K562 (cell line): ENCODE results near the gene DPYSL3. TPM values are rescaled to one million over a fixed set of nuclear protein-coding genes. Genes with fewer than 3 reads are reported as not detected.

Experiments used
- ATAC-seq: fragments of 200-7000 bp; cut with Tn5 transposase; 3 replicates; pipeline ENCODE4 v1.9.1; 2020; ENCODE audit warnings: moderate library complexity
- BruUV-seq: library from RNA; stranded (reverse); fragments of 400-500 nt; replicated peaks from 2 replicates; lab custom pipeline; 2021; lab: Mats Ljungman, UMichigan
- CTCF ChIA-PET: fragments of 300-600 bp; formaldehyde crosslinking; extraction: SDS; loops from one replicate; lab custom pipeline; 2021; ENCODE audit warnings: low intra/inter-chr PET ratio; lab: Yijun Ruan, JAX
- POLR2A ChIA-PET: fragments of 300-600, 350-650 bp; sonication (Branson Sonifier 250); formaldehyde crosslinking; extraction: SDS; loops from one replicate; lab custom pipeline; 2021; ENCODE audit warnings: antibody characterized with exemption, inconsistent platforms; lab: Yijun Ruan, JAX
- DNase-seq, 4 experiments: peaks; one replicate each; pipeline versions ENCODE4 v3.0.0 to v3.0.0-alpha.2; 2011 to 2018; ENCODE audit warnings: low spot score in 3 of 4, mixed read lengths in 3 of 4; ENCODE audit errors: extremely low read depth in 1 of 4
- FAIRE-seq: peaks from 2 replicates; lab custom pipeline; 2011; peaks lifted over from hg19 to GRCh38; lab: Jason Lieb, UNC
- H2AFZ ChIP-seq: 2 replicates; pipeline ENCODE4 v1.6.0; 2011; ENCODE audit warnings: low read depth, low read length, control low read depth, inconsistent platforms
- H3K27ac ChIP-seq: fragments of 200-600 bp; 3 replicates; pipeline ENCODE4 v1.8.0; 2011; ENCODE audit warnings: low read depth, mild to moderate bottlenecking, control low read depth, inconsistent platforms, low read length, moderate library complexity, mixed read lengths; ENCODE audit errors: extremely low read depth
- H3K27me3 ChIP-seq, 2 experiments: fragments of 300-600 bp in 1 of 2; 2 replicates in 1 of 2; 3 replicates in 1 of 2; pipeline versions ENCODE4 v1.6.0 to v1.8.0; 2011; ENCODE audit warnings: inconsistent platforms in 2 of 2, low read length in 2 of 2, mild to moderate bottlenecking in 1 of 2, mixed read lengths in 1 of 2, moderate library complexity in 1 of 2; ENCODE audit not compliant: control insufficient read depth in 2 of 2, insufficient read depth in 2 of 2
- H3K36me3 ChIP-seq: fragments of 300-600 bp; 3 replicates; pipeline ENCODE4 v1.8.0; 2011; ENCODE audit warnings: mild to moderate bottlenecking, low read length, inconsistent platforms; ENCODE audit not compliant: control insufficient read depth, insufficient read depth
- H3K4me1 ChIP-seq, 2 experiments: fragments of 200-600 bp in 1 of 2; replicated peaks in 1 of 2; 2 replicates in 1 of 2; 3 replicates in 1 of 2; pipeline versions ENCODE4 v1.5.1 to v1.8.0; 2011; ENCODE audit warnings: inconsistent platforms in 2 of 2, low read length in 2 of 2, mild to moderate bottlenecking in 1 of 2, mixed read lengths in 1 of 2, moderate library complexity in 1 of 2; ENCODE audit not compliant: control insufficient read depth in 2 of 2, insufficient read depth in 2 of 2
- H3K4me2 ChIP-seq: 2 replicates; pipeline ENCODE4 v1.6.1; 2011; ENCODE audit warnings: low read length, control low read depth, inconsistent platforms, mixed read lengths; ENCODE audit not compliant: insufficient read depth
- H3K4me3 ChIP-seq: fragments of 200-600 bp; sonication (generic), shearing (Covaris generic); 2 replicates; pipeline ENCODE4 v1.5.1; 2016; ENCODE audit warnings: control low read depth, inconsistent platforms
- H3K79me2 ChIP-seq: fragments of 200-600 bp; 3 replicates; pipeline ENCODE4 v1.8.0; 2011; ENCODE audit warnings: low read length, inconsistent platforms; ENCODE audit not compliant: control insufficient read depth, insufficient read depth
- H3K9ac ChIP-seq, 2 experiments: 2 replicates each; pipeline versions ENCODE4 v1.6.0 to v1.6.1; 2011; ENCODE audit warnings: low read depth in 2 of 2, low read length in 2 of 2, control low read depth in 1 of 2, inconsistent platforms in 1 of 2, mild to moderate bottlenecking in 1 of 2, mixed read lengths in 1 of 2; ENCODE audit not compliant: insufficient read depth in 1 of 2
- H3K9me1 ChIP-seq: one replicate; pipeline ENCODE4 v1.6.0; 2011; ENCODE audit warnings: inconsistent platforms, mild to moderate bottlenecking, low read length, moderate library complexity; ENCODE audit not compliant: control insufficient read depth, insufficient read depth
- H3K9me3 ChIP-seq: replicated peaks from 2 replicates; pipeline ENCODE4 v1.5.1; 2011; ENCODE audit warnings: low read depth, low read length, inconsistent platforms; ENCODE audit not compliant: control insufficient read depth, insufficient read depth
- H4K20me1 ChIP-seq: replicated peaks from 2 replicates; pipeline ENCODE4 v1.6.1; 2011; ENCODE audit warnings: low read length, inconsistent platforms, mixed read lengths; ENCODE audit not compliant: control insufficient read depth, insufficient read depth
- ASH1L ChIP-seq: fragments of 450-650 bp; IDR thresholded peaks from 2 replicates; pipeline ENCODE4 v1.6.1; 2018; ENCODE audit warnings: borderline replicate concordance, mild to moderate bottlenecking, low read depth; ENCODE audit not compliant: partially characterized antibody
- GABPB1 ChIP-seq: sonication (generic); formaldehyde crosslinking; IDR thresholded peaks from 2 replicates; pipeline ENCODE4 v1.8.0; 2022; ENCODE audit warnings: mild to moderate bottlenecking, missing genetic modification reagents
- NFE2L1 ChIP-seq: fragments of 450-650 bp; IDR thresholded peaks from 2 replicates; pipeline ENCODE4 v1.6.1; 2016; ENCODE audit warnings: missing genetic modification characterization, low read depth, mild to moderate bottlenecking, missing compliant biosample characterization, moderate library complexity, borderline replicate concordance
- POLR2G ChIP-seq: fragments of 200-400 bp; formaldehyde crosslinking; IDR thresholded peaks from 2 replicates; pipeline ENCODE4 v1.6.1; 2017; ENCODE audit warnings: low read depth, mild to moderate bottlenecking, antibody characterized with exemption, low read length, moderate library complexity
- TCF15 ChIP-seq: fragments of 250-450 bp; sonication (Bioruptor Pico); IDR thresholded peaks from 2 replicates; pipeline ENCODE4 v1.8.0; 2022; ENCODE audit warnings: moderate library complexity, mild to moderate bottlenecking, inconsistent platforms
- ZNF146 ChIP-seq: IDR thresholded peaks from one replicate; pipeline ENCODE4 v1.6.1; 2018; ENCODE audit warnings: missing compliant biosample characterization; ENCODE audit not compliant: unreplicated experiment
- ZNF766 ChIP-seq: fragments of 200-800 bp; sonication (Bioruptor generic); conservative IDR thresholded peaks from 2 replicates; pipeline ENCODE4 v1.6.1; 2016; ENCODE audit warnings: missing genetic modification characterization, missing compliant biosample characterization
- ZNF830 ChIP-seq: fragments of 250-450 bp; sonication (Bioruptor Pico); IDR thresholded peaks from 2 replicates; pipeline ENCODE4 v1.5.0; 2021; ENCODE audit warnings: mild to moderate bottlenecking
- WGBS: fragments of 100-300 bp; shearing (Covaris generic); methylation state at CpG from one replicate; pipeline ENCODE4 v1.1.6; 2016; ENCODE audit warnings: low coverage, mixed read lengths; ENCODE audit not compliant: insufficient coverage; ENCODE audit errors: missing lambda C conversion rate; 5-methylcytosine and 5-hydroxymethylcytosine counted together
- in situ Hi-C: fragments of 300-500 bp; cut with MboI; formaldehyde crosslinking; loops from 4 replicates; pipeline ENCODE4 v1.15.0; 2018; ENCODE audit warnings: inconsistent platforms, mixed read lengths
- intact Hi-C: fragments of 100-400 bp; cut with micrococcal nuclease; formaldehyde crosslinking; loops from 2 replicates; pipeline ENCODE4 v1.14.2; 2022
- polyA plus RNA-seq, 8 experiments: library from polyadenylated mRNA; depleted of rRNA in 4 of 8; stranded (reverse) in 5 of 8; unstranded in 3 of 8; fragments of >200 nt; fragmentation: Nextera tagmentation in 2 of 8; fragmentation: Illumina TruSeq in 1 of 8; extraction: Ambion mirVana in 2 of 8; extraction: Trizol in 1 of 8; gene quantifications; 2 replicates each; pipeline versions ENCODE4 v1.2.1 to v1.2.3, GENCODE V29; 2011 to 2014; ENCODE audit warnings: inconsistent platforms in 1 of 8, missing spikeins in 1 of 8
- total RNA-seq, 7 experiments: library from RNA; depleted of rRNA in 6 of 7; stranded (reverse); fragments of >200 nt in 6 of 7; fragmentation: Illumina TruSeq in 2 of 7; extraction: Trizol in 2 of 7; gene quantifications; 2 replicates each; pipeline versions ENCODE4 v1.2.1 to v1.2.3, GENCODE V29; 2011 to 2021; ENCODE audit warnings: low replicate concordance in 1 of 7
- TF ChIP-seq, protein P1 (sequence below): sonication (generic); formaldehyde crosslinking; IDR thresholded peaks from 2 replicates; pipeline ENCODE4 v1.8.0; 2022; ENCODE audit warnings: mild to moderate bottlenecking, missing genetic modification reagents

DPYSL3 gene
- total and polyA plus RNA-seq, 9 of the 15 experiments (the other 6 are each of a cell fraction or from before 2014, with no cell fraction given), result 0.07 to 0.55 TPM; not detected in 7

DNA sequence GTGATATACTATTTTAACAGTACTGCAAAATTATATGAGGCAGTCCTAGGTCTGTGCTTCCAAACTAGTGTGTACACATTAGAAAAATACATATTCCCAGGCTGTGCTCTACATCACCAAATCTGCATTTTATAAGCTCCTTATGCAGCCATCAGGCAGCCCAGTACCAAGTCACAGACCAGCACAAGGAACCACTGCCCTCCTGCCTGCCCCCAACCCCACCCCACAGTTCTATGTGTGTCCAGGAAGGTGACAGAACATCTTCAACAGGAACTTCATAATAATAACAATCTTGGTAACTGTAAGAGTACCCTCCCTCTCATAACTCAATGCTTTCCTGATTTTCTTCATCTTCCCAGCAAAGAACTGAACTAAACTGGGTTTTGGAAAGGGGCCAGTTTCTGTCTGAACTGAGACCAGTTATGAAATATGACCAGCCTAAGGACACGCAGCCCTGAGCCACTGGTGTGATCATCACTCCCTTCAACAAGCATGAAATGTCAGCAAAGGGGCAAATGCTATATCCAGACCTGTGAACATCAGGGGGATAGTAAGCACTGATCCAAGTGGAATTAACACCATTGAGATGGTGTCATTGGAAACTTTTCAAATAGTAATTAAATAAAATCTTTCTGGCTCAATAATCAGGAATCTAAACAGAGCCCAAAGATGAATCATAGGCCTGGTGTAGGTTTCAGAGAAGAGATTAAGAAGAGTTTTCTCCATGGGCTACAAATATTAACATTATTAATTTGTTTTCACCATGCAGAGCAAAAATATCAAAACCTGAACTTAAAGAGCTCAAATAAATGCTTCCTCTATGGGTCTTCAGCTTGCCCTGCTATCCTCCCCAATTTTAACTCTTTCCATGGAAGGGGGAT is 82.1 kb downstream of the DPYSL3 start:
- Histone ChIP-seq H3K9ac (no peak overlapping the region), H3K4me3 (no peak overlapping the region), H3K27me3 (no peaks in the 10 kb centered on the region), H3K27ac (no peak overlapping the region), H3K9me1 (no peaks in the 10 kb centered on the region), H2AFZ (no peak overlapping the region), H4K20me1 (no peaks in the 10 kb centered on the region), H3K79me2 (no peaks in the 10 kb centered on the region), H3K36me3 (no peaks in the 10 kb centered on the region), H3K4me2 (no peak overlapping the region), H3K9me3 (no peaks in the 10 kb centered on the region), H3K4me1 (no peaks in the 10 kb centered on the region)
- ATAC-seq (no peak), DNase-seq (no peak), FAIRE-seq (no peak)
- intact Hi-C loops (no loop called here), in situ Hi-C loops (no loop called here)
- no peak for TF ChIP-seq ASH1L
- no peak for TF ChIP-seq ZNF830 (CRISPR knock-in tag)
- TF ChIP-seq, protein P1, sequence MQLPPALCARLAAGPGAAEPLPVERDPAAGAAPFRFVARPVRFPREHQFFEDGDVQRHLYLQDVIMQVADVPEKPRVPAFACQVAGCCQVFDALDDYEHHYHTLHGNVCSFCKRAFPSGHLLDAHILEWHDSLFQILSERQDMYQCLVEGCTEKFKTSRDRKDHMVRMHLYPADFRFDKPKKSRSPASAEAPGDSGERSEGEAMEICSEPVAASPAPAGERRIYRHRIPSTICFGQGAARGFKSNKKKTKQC (CRISPR knock-in tag), result no peak
- no peak for TF ChIP-seq TCF15 (CRISPR knock-in tag)
- TF ChIP-seq ZNF766 (CRISPR knock-in tag), result no peak
- TF ChIP-seq NFE2L1 (tag), result no peak
- no peak for TF ChIP-seq GABPB1 (CRISPR knock-in tag)
- TF ChIP-seq ZNF146 (CRISPR knock-in tag), result no peak
- no peak for TF ChIP-seq POLR2G
- BruUV-seq, result no TSS peak
- CTCF ChIA-PET, result no interaction called here
- WGBS, result 0% methylated on average over 1 of the region's 1 CpG
- POLR2A ChIA-PET, result no interaction called here
